HepG2 (cell line): ENCODE measurements around the gene TOMM40L. TPM values are rescaled to one million over a fixed set of nuclear protein-coding genes. Genes with fewer than 3 reads are reported as not detected.

Experiments used
- FOXP1 ChIP-seq, 2 experiments: fragments of 450-650 bp in 1 of 2; IDR thresholded peaks; 2 replicates each; pipeline ENCODE4 v1.6.1; 2017 to 2018; ENCODE audit warnings: antibody characterized with exemption in 1 of 2
- HMGXB3 ChIP-seq: sonication (generic); formaldehyde crosslinking; IDR thresholded peaks from 2 replicates; pipeline ENCODE4 v1.4.0; 2020; ENCODE audit warnings: missing genetic modification reagents, borderline replicate concordance
- HNRNPH1 ChIP-seq: fragments of 200-400 bp; formaldehyde crosslinking; optimal IDR thresholded peaks from 2 replicates; pipeline ENCODE3; 2017; ENCODE audit warnings: mild to moderate bottlenecking, low read depth, low read length
- HOXA7 ChIP-seq: sonication (generic); formaldehyde crosslinking; IDR thresholded peaks from 2 replicates; pipeline ENCODE4 v1.8.1; 2022; ENCODE audit warnings: mild to moderate bottlenecking, missing genetic modification reagents, moderate library complexity
- KAT8 ChIP-seq: IDR thresholded peaks from 2 replicates; pipeline ENCODE4 v1.6.1; 2016; ENCODE audit warnings: missing genetic modification reagents, missing compliant biosample characterization
- MAF1 ChIP-seq: sonication (generic); formaldehyde crosslinking; IDR thresholded peaks from 2 replicates; pipeline ENCODE4 v1.5.0; 2020; ENCODE audit warnings: missing genetic modification reagents, borderline replicate concordance
- MAZ ChIP-seq, 2 experiments: sonication (generic) in 1 of 2; formaldehyde crosslinking in 1 of 2; IDR thresholded peaks; 2 replicates each; pipeline versions ENCODE4 v1.5.0 to v1.6.1; 2012 to 2020; ENCODE audit warnings: low read depth in 2 of 2, mild to moderate bottlenecking in 2 of 2, borderline replicate concordance in 1 of 2, improper control_type of control experiment in 1 of 2, low read length in 1 of 2, missing genetic modification reagents in 1 of 2, moderate library complexity in 1 of 2
- MBNL3 ChIP-seq: fragments of 250-450 bp; sonication (Bioruptor Pico); conservative IDR thresholded peaks from 2 replicates; pipeline ENCODE4 v1.8.0; 2022; ENCODE audit warnings: mild to moderate bottlenecking, inconsistent platforms
- MTA3 ChIP-seq: sonication (generic); formaldehyde crosslinking; IDR thresholded peaks from 2 replicates; pipeline ENCODE4 v1.4.0; 2020; ENCODE audit warnings: missing genetic modification reagents
- RAD21 ChIP-seq: fragments of 450-650 bp; formaldehyde crosslinking; IDR thresholded peaks from 2 replicates; pipeline ENCODE4 v1.5.0; 2020; ENCODE audit warnings: mild to moderate bottlenecking
- STAT5B ChIP-seq: sonication (generic); formaldehyde crosslinking; IDR thresholded peaks from 2 replicates; pipeline ENCODE4 v1.4.0; 2020; ENCODE audit warnings: missing genetic modification reagents
- YY1 ChIP-seq: IDR thresholded peaks from 2 replicates; pipeline ENCODE4 v1.6.1; 2011; ENCODE audit warnings: low read length, low read depth, moderate library complexity, mild to moderate bottlenecking; ENCODE audit not compliant: insufficient read depth, insufficient replicate concordance
- ZNF343 ChIP-seq: sonication (generic); formaldehyde crosslinking; IDR thresholded peaks from 2 replicates; pipeline ENCODE4 v1.4.0; 2020; ENCODE audit warnings: mild to moderate bottlenecking, missing genetic modification reagents
- ZNF484 ChIP-seq: sonication (generic); formaldehyde crosslinking; IDR thresholded peaks from 2 replicates; pipeline ENCODE4 v1.5.1; 2020; ENCODE audit warnings: mild to moderate bottlenecking, low read depth, missing genetic modification reagents, borderline replicate concordance
- ZNF569 ChIP-seq: sonication (generic); formaldehyde crosslinking; IDR thresholded peaks from 2 replicates; pipeline ENCODE4 v1.5.0; 2020; ENCODE audit warnings: mild to moderate bottlenecking, missing genetic modification reagents, moderate library complexity, borderline replicate concordance
- ZNF570 ChIP-seq: sonication (generic); formaldehyde crosslinking; IDR thresholded peaks from 2 replicates; pipeline ENCODE4 v1.4.0; 2020; ENCODE audit warnings: mild to moderate bottlenecking, missing genetic modification reagents, borderline replicate concordance
- ZNF607 ChIP-seq: sonication (generic); formaldehyde crosslinking; IDR thresholded peaks from 2 replicates; pipeline ENCODE4 v1.5.1; 2020; ENCODE audit warnings: missing genetic modification reagents, mild to moderate bottlenecking, borderline replicate concordance
- ZNF619 ChIP-seq: sonication (generic); formaldehyde crosslinking; IDR thresholded peaks from 2 replicates; pipeline ENCODE4 v1.4.0; 2020; ENCODE audit warnings: mild to moderate bottlenecking, missing genetic modification reagents
- ZNF678 ChIP-seq: sonication (generic); formaldehyde crosslinking; IDR thresholded peaks from 2 replicates; pipeline ENCODE4 v1.4.0; 2020; ENCODE audit warnings: mild to moderate bottlenecking, missing genetic modification reagents
- ZNF761 ChIP-seq: sonication (generic); formaldehyde crosslinking; conservative IDR thresholded peaks from 2 replicates; pipeline ENCODE4 v1.4.0; 2020; ENCODE audit warnings: mild to moderate bottlenecking, missing genetic modification reagents
- ZNF776 ChIP-seq: sonication (generic); formaldehyde crosslinking; IDR thresholded peaks from 2 replicates; pipeline ENCODE4 v1.4.0; 2020; ENCODE audit warnings: mild to moderate bottlenecking, missing genetic modification reagents
- ZNF891 ChIP-seq: sonication (generic); formaldehyde crosslinking; IDR thresholded peaks from 2 replicates; pipeline ENCODE4 v1.5.0; 2020; ENCODE audit warnings: mild to moderate bottlenecking, missing genetic modification reagents
- polyA plus RNA-seq, 8 experiments: library from polyadenylated mRNA; depleted of rRNA in 3 of 8; stranded (reverse) in 7 of 8; unstranded in 1 of 8; fragments of >200 nt; fragmentation: Illumina TruSeq in 4 of 8; extraction: Trizol in 4 of 8; gene quantifications; 2 replicates each; pipeline versions ENCODE4 v1.2.1 to v1.2.3, GENCODE V29; 2011 to 2016; ENCODE audit warnings: low read depth in 4 of 8, missing spikeins in 1 of 8, mixed read lengths in 1 of 8; ENCODE audit not compliant: insufficient read depth in 1 of 8
- total RNA-seq, 5 experiments: library from RNA; depleted of rRNA; stranded (reverse); fragments of >200 nt; fragmentation: Illumina TruSeq; extraction: Trizol; gene quantifications; 2 replicates each; pipeline ENCODE4 v1.2.3, GENCODE V29; 2016; ENCODE audit warnings: low read depth in 1 of 5
- TF ChIP-seq, protein P1 (sequence below): sonication (generic); formaldehyde crosslinking; IDR thresholded peaks from 2 replicates; pipeline ENCODE4 v1.5.0; 2020; ENCODE audit warnings: mild to moderate bottlenecking, missing genetic modification reagents, borderline replicate concordance

The TOMM40L gene
- total and polyA plus RNA-seq, 2 of the 13 experiments (the other 11 are each of a cell fraction or from before 2014, with no cell fraction given), result 14.1 to 26.2 TPM

DNA sequence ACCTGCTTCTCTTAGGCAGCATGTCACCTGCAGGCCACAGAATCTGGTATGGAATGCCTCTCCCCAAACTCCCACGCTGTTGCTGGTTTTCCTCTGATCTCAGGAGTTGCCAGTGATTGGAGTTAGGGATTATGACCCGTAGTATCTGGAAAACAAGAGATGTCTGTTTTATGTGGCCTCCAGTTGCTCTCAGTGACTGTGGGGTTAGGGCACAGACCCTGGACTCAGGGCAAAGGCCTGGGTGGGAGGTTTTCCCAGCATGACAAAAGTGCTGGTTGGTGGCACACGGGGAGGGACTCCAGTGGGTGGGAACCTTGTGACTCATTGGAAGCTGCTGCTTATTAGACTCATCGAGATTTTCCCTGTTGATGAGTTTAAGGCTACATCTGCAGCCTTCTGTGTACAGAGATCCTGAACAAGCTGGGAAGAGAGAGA is 12.2 kb downstream of the TOMM40L start, which contains the start of gene NR1I3 (continued):
- TF ChIP-seq STAT5B (CRISPR knock-in tag) (no peak), RAD21 (CRISPR knock-in tag) (no peak), ZNF678 (no peak), YY1 (no peak), ZNF607 (CRISPR knock-in tag) (no peak), MTA3 (CRISPR knock-in tag) (no peak), ZNF761 (no peak), HNRNPH1 (no peak), ZNF569 (CRISPR knock-in tag) (no peak), ZNF891 (CRISPR knock-in tag) (no peak), MBNL3 (no peak), ZNF776 (no peak), KAT8 (CRISPR knock-in tag) (no peak), FOXP1 (IDR thresholded peaks at IDR 0.05) (no peak), FOXP1 (CRISPR knock-in tag; IDR thresholded peaks at IDR 0.05) (peak; percentile 33; the same call in 1 of the 2 replicates), ZNF570 (CRISPR knock-in tag) (no peak), HOXA7 (CRISPR knock-in tag) (no peak), MAZ (IDR thresholded peaks at IDR 0.05; ENCODE audit: borderline replicate concordance, low read depth, low read length) (no peak), MAZ (CRISPR knock-in tag; IDR thresholded peaks at IDR 0.05; ENCODE audit: low read depth) (no peak), ZNF484 (CRISPR knock-in tag) (no peak), HMGXB3 (CRISPR knock-in tag) (no peak), ZNF619 (CRISPR knock-in tag) (no peak), ZNF343 (CRISPR knock-in tag) (no peak), MAF1 (CRISPR knock-in tag) (no peak)
- TF ChIP-seq, protein P1, sequence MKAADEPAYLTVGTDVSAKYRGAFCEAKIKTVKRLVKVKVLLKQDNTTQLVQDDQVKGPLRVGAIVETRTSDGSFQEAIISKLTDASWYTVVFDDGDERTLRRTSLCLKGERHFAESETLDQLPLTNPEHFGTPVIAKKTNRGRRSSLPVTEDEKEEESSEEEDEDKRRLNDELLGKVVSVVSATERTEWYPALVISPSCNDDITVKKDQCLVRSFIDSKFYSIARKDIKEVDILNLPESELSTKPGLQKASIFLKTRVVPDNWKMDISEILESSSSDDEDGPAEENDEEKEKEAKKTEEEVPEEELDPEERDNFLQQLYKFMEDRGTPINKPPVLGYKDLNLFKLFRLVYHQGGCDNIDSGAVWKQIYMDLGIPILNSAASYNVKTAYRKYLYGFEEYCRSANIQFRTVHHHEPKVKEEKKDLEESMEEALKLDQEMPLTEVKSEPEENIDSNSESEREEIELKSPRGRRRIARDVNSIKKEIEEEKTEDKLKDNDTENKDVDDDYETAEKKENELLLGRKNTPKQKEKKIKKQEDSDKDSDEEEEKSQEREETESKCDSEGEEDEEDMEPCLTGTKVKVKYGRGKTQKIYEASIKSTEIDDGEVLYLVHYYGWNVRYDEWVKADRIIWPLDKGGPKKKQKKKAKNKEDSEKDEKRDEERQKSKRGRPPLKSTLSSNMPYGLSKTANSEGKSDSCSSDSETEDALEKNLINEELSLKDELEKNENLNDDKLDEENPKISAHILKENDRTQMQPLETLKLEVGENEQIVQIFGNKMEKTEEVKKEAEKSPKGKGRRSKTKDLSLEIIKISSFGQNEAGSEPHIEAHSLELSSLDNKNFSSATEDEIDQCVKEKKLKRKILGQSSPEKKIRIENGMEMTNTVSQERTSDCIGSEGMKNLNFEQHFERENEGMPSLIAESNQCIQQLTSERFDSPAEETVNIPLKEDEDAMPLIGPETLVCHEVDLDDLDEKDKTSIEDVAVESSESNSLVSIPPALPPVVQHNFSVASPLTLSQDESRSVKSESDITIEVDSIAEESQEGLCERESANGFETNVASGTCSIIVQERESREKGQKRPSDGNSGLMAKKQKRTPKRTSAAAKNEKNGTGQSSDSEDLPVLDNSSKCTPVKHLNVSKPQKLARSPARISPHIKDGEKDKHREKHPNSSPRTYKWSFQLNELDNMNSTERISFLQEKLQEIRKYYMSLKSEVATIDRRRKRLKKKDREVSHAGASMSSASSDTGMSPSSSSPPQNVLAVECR (CRISPR knock-in tag), result no peak; the same call in 1 of the 2 replicates
